CD4-positive, alpha-beta T cell treated with Interleukin-15 for 1 hour (primary cell): ENCODE results near the gene ECEL1.
"Not testable (repeated sequence)": the region's sequence is repeated elsewhere in the genome, so short reads cannot be mapped to it uniquely, and the experiment has no call there.

Experiments used
- DNase-seq: peaks from one replicate; pipeline ENCODE4 v3.0.0-alpha.2; 2020

Gene ECEL1, protein sequence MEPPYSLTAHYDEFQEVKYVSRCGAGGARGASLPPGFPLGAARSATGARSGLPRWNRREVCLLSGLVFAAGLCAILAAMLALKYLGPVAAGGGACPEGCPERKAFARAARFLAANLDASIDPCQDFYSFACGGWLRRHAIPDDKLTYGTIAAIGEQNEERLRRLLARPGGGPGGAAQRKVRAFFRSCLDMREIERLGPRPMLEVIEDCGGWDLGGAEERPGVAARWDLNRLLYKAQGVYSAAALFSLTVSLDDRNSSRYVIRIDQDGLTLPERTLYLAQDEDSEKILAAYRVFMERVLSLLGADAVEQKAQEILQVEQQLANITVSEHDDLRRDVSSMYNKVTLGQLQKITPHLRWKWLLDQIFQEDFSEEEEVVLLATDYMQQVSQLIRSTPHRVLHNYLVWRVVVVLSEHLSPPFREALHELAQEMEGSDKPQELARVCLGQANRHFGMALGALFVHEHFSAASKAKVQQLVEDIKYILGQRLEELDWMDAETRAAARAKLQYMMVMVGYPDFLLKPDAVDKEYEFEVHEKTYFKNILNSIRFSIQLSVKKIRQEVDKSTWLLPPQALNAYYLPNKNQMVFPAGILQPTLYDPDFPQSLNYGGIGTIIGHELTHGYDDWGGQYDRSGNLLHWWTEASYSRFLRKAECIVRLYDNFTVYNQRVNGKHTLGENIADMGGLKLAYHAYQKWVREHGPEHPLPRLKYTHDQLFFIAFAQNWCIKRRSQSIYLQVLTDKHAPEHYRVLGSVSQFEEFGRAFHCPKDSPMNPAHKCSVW

DNA sequence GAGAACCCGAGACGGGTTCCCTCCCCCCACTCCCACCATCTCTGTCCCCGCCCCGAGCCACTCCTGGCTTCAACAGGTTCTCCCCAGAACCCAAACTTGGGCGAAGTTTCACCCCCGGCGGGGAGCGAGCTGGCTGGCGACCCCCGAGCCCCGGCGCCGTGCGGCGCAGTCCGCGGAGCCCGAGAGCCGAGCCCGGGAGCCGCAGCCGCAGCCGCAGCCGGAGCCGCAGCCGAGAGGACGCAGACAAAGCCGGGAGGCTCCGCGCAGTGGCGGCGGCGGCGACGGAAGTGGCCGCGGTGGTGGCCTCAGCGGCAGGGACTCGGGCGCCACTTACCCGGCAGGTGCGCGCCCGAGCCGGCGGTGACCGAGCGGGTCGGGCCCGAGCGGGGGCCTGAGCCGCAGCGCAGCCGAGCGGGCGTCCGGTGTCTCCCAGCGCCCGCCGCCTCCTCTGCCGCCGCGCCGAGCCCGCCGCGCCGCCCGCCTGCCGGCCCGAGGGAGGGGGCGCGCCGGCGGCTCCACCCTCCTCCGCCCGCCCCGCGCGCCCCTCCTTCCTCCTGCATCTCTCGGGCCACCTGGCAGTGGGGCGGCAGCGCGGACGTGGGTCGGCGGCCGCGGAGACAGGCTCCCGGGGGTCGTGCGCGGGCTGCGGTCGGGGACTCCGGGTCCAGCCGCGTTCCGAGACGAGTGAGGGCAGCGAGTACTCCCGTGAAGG lies at the start of gene ECEL1:
Gene ECEL1 (minus strand): TSS at position 450 of the 712 bp plus-strand sequence. CDS start 1,181 bp downstream, outside the sequence.
- no peak for DNase-seq

DNA sequence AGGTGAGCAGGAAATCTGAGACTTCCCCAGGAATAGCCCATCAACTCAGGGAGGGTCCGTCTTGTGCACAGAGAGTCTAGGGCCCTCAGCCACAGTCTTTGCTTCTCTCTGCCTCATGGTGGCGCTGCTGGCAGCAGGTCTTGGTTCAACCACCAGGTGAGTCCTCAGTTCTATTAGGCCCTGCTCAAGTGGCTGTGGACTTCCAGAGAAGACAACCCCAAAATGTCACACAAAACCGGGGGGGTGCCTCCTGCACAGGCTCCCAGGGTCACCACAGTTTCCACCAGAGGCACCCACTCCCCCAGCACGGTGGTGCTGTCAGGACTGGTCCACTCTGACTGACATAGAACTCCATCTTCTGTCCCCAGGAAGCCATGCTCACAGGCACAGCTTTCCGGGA lies 49.4 kb upstream of the ECEL1 start:
- DNase-seq: no peak

DNA sequence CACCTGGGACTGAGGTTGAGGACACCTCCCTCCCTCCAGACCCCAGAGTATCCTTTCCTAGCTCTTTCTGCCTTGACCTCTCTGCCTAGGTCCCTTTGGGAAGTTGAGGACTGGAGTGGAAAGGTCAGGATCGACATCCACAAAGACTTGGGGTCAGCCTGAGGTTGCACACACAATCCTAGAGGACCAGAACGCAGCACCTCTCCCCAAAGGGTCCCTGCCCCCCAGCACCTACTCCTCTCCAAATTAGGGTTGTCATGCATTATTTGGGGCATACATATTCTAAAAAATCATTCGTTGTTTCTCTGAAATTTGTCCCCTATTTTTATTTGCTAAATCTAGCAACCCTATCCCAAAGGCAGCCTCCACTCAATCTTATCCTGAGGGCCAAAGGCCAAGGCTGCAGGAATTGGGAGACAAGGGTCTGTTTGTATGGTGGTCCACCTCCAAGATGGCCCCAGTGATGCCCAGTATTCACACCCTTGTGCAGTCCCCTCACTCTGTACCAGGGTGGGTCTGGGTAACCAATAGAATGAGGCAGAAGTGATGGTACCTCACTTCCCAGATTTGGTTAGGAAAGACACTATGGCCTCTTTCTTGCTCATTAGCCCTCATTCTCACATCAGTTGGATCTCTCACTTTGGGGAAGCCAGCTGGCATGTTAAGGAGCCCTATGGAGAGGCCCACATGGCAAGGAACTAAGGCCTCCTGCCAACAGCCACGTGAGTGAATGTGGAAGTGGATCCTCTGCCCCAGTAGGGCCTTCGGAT lies 48.3 kb upstream of the ECEL1 start:
- no peak for DNase-seq

DNA sequence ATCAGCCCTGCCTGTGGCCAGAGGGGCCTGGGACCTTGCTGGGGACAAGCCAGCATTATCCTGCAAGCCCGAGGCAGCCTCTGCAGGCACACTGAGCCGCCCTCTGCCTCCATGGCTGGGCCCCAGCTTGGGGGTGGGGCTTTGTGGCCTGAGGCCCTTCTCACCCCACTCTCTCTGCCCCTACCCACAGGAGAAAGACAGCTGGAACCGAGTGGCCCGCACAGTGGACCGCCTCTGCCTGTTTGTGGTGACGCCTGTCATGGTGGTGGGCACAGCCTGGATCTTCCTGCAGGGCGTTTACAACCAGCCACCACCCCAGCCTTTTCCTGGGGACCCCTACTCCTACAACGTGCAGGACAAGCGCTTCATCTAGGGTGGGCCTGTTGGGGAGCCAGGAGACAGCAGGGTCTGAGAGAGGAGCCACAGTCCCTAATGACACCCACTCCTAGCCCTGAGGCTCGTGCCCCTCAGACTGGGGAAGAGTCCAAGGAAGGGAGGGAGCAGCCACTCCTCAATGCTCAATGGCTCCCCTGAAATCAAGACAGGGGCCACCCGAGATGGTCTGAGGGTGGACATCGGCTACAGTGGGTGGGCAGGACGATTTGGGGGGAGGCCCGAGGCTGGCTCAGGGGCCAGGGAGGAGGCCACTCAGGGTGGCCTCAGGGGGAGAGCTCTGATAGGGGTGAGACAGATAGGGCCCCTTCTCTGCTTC lies 47.5 kb upstream of the ECEL1 start:
- no peak for DNase-seq

DNA sequence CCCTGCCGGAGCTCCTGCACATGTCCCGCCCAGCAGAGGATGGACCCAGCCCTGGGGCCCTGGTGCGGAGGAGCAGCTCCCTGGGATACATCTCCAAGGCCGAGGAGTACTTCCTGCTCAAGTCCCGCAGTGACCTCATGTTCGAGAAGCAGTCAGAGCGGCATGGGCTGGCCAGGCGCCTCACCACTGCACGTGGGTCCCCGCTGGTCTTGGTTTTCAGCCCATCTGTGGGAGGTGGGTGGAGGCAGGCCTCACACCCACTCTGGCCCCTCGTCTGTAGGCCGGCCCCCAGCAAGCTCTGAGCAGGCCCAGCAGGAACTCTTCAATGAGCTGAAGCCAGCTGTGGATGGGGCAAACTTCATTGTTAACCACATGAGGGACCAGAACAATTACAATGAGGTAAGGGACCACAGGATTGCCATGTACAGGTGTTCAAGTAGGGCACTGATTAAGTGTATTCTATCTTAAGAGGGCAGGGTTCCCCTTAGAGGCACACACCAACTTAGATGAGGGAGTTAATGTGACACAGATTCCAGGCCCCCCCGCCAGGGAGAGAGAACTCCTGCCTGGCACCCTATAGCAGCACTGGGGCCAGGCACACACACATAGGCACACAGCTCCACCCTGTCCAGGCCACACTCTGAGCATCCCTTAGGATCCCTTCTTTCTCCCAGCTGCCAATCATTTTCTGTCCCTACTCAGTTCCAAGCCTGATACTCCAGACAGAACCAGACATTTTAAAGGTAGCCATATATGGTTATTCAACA lies 46.5 kb upstream of the ECEL1 start:
- no peak for DNase-seq

DNA sequence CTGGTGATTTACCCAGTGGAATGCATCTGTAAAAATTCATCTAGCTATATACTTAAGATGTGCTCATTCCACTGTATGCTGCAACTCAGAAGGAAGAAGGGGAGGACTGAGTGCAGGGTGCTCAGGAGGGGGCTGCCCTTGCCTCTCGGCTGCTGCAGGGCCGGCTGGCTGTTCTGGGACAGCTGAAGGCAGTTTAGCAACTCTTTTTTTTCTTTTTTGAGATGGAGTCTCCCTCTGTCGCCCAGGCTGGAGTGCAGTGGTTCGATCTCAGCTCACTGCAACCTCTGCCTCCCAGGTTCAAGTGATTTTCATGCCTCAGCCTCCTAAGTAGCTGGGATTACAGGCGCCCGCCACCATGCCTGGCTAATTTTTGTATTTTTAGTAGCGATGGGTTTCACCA lies 45.2 kb upstream of the ECEL1 start:
- DNase-seq: not testable (repeated sequence)

DNA sequence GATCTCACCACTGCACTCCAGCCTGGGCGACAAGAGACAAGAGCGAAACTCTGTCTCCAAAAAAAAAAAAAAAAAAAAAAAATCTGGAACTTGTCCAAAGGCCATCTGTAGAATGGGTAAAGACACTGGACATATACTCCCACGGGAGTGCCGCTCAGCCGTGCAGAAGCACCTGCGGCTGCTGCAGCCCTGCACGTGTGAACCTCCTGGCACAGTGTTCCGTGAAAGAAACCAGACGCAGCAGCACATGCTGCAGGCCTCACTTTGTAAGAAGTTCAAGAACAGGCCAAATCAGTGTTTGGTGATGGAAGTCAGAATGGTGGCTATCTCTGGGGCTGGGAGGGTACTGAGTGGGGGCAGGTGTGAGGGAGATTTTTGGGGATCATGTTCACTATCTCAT lies 44.8 kb upstream of the ECEL1 start:
- no peak for DNase-seq

DNA sequence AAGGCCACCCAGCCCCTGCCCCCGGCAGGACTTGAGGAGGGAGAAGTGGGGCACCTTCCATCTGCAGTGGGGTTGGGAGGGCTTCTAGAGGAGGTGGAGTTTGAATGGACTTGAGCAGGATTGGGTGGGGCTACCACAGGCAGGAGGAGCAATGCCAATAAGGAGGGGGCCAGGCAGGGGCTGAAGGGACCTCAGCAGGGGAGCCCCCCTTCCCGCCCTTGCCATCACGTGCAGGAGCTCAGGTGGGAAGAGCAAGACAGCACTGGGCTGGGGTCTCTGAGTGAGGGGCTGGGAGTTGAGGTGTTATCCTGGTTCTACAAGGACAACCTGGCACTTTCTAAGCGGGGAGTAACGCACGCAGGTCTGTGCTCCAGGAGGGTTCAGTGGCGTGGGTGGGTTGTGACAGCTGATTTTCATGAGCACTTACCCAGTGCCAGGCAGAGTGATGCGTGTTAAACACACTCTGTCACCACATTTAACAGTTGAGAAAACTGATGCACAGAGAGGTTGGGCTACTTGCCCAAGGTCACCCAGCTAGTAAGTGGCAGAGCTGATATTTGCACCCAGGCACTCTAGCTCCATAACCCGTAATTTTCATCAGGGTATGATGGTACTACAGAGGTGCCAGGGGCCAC lies 43.1 kb upstream of the ECEL1 start:
- no peak for DNase-seq

DNA sequence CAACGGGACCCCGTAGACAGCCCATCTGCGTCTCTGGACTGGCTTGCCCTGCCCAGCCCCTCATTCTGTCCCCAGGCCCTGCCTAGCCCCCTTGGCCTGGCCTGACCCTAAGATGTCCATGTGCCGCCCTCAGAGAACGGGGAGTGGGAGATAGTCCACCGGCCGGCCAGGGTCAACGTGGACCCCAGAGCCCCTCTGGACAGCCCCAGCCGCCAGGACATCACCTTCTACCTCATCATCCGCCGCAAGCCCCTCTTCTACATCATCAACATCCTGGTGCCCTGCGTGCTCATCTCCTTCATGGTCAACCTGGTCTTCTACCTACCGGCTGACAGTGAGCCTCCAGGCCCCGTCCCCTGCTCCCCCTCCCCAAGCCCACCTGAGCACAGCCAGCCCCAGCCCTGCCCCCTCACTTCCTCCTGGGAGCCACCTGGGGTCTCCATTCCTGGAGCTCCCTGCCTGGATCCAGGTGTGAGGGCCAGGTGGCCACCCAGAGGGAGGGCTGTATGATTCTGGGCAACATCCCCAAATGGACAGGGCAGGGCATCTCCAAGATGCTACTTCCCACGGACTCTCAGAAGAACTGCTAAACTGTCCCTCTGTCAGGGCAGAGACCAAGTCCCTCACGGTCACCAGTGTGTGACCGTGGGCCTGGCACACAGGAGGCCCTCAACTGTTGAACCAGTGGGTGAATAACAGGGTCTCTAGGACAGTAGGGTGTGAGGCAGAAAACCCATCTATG lies 42.3 kb upstream of the ECEL1 start:
- no peak for DNase-seq

DNA sequence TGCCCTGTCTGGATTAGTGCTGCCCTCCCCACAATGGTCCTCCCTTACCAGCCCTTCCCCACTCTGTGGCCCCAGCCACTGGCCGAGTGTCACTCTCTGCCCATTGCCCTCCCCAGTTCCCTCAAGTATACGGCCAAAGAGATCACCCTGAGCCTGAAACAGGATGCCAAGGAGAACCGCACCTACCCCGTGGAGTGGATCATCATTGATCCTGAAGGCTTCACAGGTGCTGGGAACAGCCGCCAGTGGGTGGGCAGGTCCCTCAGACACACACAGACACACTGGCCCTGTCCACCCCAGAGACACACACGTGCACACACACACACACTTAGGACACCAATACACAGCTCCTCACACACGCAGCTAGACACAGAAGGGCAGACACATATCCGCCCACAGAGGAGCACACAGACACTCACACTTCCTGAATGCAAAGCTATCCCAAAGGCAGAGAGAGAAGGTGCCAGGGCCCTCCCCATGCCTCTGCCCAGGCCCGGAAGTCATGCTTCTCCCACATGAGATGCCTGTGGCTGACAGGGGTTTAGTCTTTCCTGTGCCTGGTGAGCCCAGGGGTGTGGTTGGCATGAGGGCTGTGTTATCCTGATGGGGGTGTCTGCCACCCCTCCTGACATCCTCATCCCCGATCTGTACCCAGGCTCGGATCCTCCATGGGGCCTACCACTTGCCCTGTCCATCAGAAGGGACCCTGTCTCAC lies 41.3 kb upstream of the ECEL1 start:
- DNase-seq: no peak

DNA sequence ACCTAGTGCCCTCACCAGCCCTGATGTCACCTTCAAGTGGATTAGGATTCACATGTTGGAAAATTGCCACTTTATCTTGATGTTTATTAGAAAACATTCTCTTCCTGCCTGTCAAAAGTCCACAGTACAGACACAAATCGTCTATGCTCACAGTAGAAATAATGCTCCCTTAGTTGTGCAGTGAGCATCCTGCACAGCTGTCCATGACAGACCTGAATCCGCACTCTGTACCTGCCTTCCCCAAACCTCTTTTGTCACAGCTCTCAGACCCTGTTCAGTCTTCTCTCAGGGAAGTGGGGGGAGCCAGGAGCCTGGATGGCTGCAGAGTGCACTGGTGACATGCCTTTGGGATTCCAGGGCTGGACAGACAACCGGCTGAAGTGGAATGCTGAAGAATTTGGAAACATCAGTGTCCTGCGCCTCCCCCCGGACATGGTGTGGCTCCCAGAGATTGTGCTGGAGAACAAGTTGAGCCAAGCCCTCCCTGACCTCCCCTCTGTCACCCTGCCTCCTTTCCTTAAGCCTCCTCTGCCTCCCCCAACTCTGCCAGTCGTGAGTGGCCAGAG lies 40.4 kb upstream of the ECEL1 start:
- no peak for DNase-seq

DNA sequence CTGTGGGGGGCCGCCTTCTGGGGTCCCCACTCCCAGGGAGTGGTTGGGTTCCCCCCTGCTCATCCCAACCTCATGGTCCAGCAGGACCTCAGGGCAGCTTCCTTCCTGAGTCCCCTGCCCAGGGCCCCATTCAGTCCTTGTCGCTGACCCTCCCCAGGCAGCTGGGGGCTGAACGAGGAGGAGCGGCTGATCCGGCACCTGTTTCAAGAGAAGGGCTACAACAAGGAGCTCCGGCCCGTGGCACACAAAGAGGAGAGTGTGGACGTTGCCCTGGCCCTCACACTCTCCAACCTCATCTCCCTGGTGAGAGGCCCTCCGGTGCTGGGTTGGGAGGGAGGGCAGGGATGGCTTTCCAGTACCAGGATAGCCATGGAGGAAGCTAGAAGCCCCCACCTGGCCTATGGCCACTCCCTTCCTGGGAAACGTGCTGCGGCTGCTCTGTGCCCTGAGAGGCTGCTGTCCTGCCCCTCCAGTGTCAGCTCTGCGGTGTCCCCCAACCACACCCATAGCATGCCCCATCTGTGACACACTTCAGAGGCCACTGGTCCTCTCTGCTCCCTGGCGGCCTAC lies 38.8 kb upstream of the ECEL1 start:
- DNase-seq: no peak

DNA sequence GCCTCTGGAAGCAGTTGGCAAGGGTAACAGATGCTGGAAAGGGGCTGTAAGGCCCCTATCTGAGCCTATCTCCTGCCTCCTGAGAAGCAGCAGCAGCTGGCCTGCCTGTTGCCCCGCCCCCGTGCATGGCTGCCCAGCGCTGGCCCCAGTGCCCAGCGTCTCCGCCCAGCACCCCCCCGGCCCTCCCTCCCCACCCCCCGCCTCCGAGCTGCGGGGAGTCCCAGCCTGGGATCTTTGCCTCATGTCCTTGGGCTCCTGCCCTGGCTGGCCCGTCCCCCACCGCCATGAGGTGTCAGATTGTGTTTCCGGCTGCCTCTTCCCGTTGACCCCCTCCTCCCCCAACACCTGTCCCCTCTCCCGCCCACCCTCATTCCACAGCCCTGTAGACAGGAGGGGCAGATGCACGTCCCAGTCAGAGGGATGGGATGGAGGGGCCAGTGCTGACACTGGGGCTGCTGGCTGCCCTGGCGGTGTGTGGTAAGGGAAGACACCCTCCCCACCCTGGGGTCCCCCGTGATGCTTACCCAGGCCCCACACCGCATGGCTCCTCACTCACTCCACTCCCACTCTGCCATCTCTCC lies 38.2 kb upstream of the ECEL1 start, which contains the start of gene CHRND:
Gene CHRND (plus strand): TSS at position 370 of the 581 bp plus-strand sequence. CDS start 56 bp downstream, at position 426.
- DNase-seq: no peak

DNA sequence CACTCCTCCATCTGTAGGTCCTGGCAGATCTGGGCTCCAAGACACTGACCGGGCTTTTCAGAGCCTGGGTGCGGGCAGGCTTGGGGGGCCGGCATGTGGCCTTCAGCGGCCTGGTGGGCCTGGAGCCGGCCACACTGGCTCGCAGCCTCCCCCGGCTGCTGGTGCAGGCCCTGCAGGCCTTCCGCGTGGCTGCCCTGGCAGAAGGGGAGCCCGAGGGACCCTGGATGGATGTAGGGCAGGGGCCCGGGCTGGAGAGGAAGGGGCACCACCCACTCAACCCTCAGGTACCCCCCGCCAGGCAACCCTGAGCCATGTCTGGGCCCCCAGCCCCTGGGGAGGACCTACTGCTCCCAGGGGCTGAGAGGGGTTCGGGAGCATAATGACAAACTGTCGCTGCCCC lies 37.6 kb upstream of the ECEL1 start:
- DNase-seq: no peak

DNA sequence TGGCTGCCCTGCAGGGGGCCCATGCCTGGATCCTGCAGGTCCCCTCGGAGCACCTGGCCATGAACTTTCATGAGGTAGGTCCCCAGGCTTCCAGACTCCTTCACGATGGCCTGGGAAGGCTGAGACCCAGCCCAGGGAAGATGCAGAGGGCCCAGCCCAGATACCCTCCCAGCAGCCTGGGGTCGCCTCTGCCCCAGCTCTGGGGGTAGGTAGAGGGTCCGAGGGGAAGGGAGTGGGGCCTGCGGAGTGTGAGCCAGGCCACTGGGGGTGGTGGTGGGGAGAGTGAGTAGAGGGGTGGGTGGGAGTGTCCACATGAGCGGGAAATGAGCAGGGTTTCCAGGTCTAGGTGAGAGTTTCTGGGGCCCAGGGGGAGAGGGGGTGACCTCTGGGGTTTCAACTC lies 37.1 kb upstream of the ECEL1 start:
- DNase-seq: no peak

DNA sequence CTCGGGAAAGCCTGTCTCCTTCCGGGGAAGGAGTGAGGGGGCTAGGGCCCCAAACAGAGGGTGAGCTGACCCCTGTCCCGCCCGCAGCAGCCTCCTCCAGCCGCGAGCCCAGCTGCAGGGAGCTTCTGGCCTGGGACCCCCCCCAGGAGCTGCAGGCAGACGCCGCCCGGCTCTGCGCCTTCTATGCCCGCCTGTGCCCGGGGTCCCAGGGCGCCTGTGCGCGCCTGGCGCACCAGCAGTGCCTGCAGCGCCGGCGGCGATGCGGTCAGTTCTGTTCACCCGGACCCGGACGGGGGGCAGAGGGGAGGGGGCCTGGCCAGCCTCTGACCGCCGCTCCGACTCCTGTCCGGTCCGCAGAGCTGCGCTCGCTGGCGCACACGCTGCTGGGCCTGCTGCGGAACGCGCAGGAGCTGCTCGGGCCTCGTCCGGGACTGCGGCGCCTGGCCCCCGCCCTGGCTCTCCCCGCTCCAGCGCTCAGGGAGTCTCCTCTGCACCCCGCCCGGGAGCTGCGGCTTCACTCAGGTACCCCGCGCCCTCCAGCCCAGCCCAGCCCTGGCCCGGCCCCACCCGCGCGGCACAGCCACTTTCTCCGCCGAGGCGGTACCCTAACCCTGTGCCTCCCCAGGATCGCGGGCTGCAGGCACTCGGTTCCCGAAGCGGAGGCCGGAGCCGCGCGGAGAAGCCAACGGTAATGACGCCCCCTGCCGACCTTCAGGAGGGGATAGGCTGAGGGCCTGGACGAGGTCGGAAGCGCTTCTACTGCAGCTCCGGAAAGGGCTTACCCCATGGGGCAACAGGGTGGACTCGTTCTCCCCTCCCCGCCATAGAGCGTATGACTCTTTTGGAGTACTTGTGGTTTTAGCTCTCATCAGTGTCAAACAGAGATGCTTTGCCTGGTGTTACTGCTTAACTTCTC lies 36.3 kb upstream of the ECEL1 start:
- DNase-seq: no peak

DNA sequence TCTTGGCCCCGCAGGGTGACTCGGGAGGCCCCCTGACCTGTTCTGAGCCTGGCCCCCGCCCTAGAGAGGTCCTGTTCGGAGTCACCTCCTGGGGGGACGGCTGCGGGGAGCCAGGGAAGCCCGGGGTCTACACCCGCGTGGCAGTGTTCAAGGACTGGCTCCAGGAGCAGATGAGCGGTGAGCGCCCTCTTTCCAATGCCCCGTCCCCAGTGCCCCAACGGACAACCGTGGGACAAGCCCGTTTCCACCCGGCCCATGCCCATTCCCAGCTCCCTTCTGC lies 35.7 kb upstream of the ECEL1 start:
- DNase-seq: no peak
